GM19397 (cell line): ENCODE results near the gene LIX1L.

Source experiments
- ATAC-seq: cut with Tn5 transposase; IDR thresholded peaks from one replicate; pipeline ENCODE4 v1.9.1; 2021; ENCODE audit warnings: mild to moderate bottlenecking, moderate library complexity; ENCODE audit not compliant: unreplicated experiment

LIX1L gene

DNA sequence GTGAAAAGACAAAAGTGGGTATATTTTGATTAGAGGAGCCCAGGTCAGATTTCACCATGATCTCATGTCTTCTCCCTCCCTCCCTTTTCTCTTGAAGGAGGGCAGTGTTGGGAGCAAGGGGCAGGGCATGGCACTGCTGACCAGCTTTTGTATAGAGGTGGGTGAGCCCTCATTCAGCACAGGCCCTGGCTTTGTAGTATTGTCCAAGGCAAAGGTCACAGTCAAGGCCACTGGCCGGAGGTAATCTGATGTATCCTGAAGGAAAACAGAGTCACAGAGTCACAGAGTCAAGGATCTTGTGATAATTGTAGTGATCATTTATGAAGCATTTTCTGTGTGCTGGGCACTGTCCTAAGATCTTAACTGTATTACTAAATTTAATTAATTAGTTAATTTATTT lies 59.8 kb downstream of the LIX1L start:
- no peak for ATAC-seq

DNA sequence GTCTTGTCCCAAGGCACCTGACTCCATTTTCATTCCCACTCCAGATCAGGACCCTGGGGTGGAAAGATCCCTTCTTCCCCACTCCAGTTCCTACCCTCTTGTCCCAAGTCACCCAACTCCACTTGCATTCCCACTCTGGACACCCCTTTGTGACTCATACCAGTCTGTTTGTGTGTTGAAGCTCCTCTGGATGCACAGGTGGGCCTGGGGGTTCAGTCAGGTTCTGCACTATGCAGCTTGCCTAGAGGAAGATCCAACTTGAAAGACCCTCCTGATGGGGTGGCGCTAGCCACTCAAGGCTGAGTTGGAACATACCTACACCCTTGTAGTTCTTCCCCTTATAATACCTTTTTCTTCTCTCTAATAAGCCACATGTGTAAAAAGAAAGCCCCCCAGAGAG lies 62.3 kb downstream of the LIX1L start:
- ATAC-seq = no peak

DNA sequence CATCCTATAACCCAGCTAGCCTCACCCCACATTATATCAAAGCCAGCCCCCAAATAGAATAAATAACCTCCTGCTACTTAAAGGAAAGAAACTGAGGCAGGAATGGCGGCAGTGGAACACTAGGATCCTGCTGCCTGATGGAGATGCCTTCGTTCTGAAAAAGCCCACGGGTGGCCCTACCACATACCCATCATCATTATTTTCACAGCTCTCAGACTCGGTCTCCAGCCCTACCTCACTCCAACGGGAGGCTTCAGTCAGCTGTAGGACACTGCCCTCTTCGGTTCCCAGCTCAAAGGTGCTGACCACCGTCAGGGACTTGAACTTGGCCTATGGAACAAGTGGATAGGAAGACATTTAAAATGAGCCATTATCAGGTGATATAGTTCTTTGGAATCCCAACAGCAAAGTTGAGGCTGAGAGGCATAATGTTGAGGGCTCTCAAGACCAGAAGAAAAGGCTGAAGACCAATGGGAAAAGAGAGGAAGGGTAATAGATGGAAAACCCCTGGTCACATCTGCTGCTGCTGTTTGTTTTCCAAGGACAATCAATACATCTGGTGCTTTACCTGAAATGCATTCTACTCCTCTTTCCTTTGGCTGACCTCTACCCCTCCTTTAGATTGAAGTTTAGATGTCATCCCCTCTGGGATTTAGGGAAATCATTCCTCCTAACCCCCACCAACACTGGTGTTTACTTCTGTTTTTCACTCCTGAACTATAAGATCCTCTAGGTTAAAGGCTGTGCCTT lies 64.3 kb downstream of the LIX1L start:
- ATAC-seq = no peak

GRCh38 chr1:145892486-145893087 lies 65.2 kb downstream of the LIX1L start:
- no peak for ATAC-seq

GRCh38 chr1:145891587-145892485 lies 66.0 kb downstream of the LIX1L start:
- no peak for ATAC-seq

DNA sequence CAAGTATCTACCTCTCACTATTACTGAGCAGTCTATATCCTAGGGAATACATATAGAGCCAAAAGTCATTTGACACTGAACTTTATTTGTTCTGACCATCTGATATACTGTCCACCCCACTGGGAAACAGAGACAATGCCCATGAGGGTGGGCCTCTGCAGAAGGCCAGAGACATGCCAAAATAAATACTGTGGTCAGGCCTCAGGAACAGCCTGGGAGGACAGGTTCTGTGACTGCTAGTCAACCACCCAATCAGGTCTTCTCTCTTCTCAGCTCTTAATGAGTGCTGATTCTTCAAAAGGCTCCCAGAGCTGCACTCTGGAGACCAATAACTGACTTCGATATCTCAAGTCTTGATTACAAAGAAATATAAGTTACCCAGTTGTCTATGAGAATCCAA lies 66.7 kb downstream of the LIX1L start:
- no peak for ATAC-seq

DNA sequence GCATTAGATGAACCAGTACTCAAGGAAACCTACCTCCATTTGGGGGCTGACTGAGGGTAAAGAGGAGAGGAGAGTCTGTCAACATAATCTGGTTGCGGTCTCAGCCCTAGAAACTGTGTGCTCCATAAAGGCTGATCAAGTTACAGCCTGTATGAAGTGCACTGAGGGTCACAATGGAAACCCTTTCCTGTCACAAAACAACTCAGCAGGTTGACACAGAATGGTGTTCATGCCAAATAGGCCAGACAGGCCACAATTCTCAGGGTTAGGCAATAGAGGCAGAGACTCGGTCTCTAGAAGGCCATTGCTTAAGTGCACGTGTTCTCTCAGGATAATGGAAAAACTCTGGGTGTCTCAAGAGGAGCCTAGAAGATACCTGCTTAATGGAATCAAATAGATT lies 68.1 kb downstream of the LIX1L start:
- ATAC-seq = no peak

DNA sequence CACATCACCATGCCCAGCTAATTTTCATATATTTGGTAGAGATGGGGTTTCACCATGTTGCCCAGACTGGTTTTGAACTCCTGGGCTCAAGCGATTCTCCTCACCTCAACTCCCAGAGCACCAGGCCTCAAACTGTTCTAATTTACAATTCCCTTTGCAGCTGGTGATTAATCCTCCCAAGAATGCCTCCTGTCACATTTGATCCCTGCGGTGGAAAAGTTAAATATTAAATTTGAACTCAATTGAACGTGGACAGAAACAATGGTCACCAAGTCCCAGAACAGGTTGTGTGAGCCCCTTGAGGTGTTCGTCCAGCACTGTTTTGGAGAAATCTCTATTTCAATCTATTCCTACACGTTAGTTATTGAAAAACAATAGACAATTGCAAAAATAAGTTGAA lies 70.2 kb downstream of the LIX1L start:
- ATAC-seq = no peak

- no peak for ATAC-seq
Observed at GRCh38 chr1:145886816-145887215, 71.0 kb downstream of the LIX1L start.

- no peak for ATAC-seq
Observed at GRCh38 chr1:145886390-145886789, 71.4 kb downstream of the LIX1L start.

DNA sequence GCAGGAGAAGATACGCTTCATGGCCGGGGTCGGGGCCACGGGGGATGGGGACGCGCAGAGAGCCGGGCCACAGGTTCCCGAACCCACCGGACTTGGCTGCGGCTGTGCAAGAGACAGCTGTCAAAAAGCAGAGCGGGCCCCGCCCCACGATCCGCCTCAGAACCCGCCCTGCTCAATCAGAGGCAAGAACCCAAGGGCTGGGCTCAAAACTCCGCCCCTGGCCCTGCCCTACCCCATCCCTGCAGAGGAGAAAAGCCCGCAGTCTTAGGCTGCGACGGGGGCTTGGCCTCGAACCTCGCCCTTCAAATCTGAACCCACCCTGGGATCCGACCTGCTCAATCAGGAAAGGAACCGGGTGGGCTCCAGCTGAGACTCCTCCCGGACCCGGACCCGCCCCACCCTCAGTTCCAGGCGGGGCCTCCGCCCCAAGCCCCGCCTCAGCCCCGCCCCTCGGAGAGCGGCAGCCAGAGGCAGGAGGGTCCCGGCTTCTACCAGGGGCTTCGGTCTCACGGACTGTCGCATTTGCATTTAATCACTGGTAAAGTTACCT lies 72.0 kb downstream of the LIX1L start, which contains the start of gene ANKRD35:
TSS of gene ANKRD35 (minus strand) at position 129 of the 550 bp plus-strand sequence. CDS start at position 21, 108 bp downstream.
- peak; percentile 97 for ATAC-seq

GRCh38 chr1:145884675-145885074 lies 73.1 kb downstream of the LIX1L start:
- no peak for ATAC-seq
